ENCODE data around the gene NPAS3.

DNA sequence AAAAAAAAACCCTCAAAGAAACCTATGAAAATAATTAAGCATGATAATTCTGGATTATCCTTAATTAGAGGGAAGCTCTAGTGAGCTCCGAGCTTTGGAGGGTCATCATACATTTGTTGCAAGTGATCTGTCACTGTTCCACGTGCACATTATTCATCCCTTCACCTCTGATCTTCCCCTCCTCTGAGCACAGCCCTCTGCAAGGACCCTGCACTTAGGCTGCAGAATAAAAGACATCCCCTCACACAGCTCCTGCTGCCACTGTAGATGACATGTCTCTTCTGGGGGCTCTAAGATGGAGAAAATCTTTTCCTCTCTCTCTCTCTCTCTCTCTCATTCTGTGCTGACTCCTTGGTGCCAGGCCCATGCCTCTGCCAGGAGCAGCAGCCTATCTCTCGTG, 711.8 kb downstream of the NPAS3 start:
- TF ChIP-seq, protein P1, sequence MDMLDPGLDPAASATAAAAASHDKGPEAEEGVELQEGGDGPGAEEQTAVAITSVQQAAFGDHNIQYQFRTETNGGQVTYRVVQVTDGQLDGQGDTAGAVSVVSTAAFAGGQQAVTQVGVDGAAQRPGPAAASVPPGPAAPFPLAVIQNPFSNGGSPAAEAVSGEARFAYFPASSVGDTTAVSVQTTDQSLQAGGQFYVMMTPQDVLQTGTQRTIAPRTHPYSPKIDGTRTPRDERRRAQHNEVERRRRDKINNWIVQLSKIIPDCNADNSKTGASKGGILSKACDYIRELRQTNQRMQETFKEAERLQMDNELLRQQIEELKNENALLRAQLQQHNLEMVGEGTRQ (IDR thresholded peaks at IDR 0.05), result no peak
- TF ChIP-seq MAFK (IDR thresholded peaks at IDR 0.05; ENCODE audit: partially characterized antibody), result no peak
- no peak for TF ChIP-seq JUNB (IDR thresholded peaks at IDR 0.05)
- TF ChIP-seq CTCF (IDR thresholded peaks at IDR 0.05), result no peak
- TF ChIP-seq MAX (IDR thresholded peaks at IDR 0.05), result no peak

Data from A549 (cell line).